ENCODE results near the gene CD80. TPM values are rescaled to one million over a fixed set of nuclear protein-coding genes. Genes with fewer than 3 reads are reported as not detected.

The CD80 gene, protein sequence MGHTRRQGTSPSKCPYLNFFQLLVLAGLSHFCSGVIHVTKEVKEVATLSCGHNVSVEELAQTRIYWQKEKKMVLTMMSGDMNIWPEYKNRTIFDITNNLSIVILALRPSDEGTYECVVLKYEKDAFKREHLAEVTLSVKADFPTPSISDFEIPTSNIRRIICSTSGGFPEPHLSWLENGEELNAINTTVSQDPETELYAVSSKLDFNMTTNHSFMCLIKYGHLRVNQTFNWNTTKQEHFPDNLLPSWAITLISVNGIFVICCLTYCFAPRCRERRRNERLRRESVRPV
- total RNA-seq, result 0.37 TPM in 1 of 2 replicates, not detected in the other

DNA sequence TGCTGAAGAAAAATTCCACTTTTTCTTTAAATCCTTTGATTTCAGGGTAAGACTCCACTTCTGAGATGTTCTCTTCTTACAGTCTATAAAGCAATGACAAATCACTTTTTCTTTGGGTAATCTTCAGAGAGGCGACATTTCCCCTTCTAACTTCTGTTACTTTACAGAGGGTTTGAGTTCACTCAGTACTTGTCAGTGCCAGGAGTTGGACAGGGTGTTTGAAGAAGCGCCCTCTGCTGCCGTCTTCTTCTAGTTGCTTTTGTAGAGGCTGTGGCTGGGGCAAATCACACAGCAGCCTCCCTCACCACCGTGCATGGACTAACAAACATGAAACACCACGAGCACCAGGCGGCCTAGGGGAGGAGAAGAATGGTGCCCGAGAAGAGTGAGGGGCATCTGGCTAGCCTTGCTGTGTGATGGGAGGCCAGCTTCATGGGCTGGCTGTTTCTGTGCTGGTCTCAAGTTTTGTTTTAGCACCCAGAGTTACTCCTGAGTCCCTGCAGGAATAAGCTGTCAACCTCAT, at the start of gene CD80:
Gene CD80, minus strand, starts transcription at position 174 of the 523 bp plus-strand sequence. CDS start 1,886 bp downstream, outside the sequence.

DNA sequence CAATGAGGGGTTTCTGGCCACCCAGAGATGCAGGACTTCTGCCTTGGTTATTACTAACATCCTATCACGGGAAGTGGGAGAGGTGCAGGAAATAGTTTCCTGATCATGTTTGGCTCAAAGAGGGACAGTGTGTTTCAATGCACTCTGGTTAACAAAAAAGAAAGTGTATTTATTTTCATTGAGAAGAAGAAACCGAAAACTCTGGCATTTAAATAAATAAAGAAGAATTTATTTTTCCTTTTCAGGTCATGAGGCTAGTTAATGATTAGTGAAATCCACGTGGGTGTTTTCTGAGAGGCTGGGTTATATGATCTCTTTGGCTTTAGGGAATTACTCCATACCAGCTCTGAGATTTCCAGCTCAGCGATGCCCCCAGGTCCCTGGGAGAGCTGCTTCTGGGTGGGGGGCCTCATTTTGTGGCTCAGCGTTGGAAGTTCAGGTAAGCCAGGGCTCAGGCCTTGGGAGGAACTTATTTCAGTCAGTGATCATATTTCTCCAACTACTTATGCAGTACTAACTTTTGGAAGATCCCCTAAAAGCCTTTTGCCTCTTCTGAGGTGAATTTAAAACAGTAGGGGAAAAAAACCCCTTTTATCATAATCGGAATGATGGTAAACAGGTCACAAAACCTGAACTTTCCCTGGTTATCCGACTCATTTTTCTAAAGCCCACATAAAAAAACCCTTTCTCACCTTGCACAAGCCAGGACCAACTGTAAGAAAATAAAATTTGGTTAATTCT, 38.3 kb upstream of the CD80 start, which contains the start of gene PLA1A:
Gene PLA1A, plus strand, starts transcription at position 338 of the 741 bp plus-strand sequence. Its CDS starts 29 bp downstream, at position 367.

DNA sequence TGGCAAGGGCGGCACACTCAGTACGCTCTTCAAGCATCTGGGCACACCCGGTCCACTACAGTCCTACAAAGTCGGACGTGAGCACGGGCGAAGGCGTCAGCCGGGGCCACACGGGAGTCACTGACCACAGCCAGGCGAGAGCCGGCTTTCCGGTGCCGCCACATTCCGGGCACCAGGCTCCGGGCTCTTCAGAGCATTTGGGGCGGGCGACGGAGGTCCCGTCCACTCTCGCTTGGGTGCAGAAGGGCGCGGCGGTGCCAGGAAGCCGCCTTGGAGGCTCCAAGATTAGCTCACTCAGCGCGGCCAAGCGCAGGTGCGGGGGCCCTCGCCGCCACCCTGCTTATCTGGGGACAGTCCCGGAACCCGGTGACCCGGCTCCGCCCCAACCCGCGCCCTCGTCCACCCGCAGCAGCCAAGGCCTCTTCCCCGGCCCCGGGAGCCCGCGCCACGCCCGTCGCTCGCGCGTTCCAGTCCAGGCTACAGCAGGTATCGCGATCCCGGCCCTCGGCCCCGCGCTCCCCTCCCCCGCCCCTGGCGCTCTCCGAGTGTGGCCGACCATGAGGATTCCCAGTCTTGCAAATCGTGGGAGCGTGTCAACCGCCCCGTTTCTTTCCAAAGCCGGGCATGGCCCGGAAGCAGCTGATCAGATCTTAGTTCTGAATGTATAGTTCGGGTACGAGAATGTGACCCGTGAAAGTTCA, 20.1 kb upstream of the CD80 start, which contains the start of gene ADPRH:
Gene ADPRH, plus strand, starts transcription at position 127 of the 701 bp plus-strand sequence. CDS start 2,678 bp downstream, outside the sequence.

DNA sequence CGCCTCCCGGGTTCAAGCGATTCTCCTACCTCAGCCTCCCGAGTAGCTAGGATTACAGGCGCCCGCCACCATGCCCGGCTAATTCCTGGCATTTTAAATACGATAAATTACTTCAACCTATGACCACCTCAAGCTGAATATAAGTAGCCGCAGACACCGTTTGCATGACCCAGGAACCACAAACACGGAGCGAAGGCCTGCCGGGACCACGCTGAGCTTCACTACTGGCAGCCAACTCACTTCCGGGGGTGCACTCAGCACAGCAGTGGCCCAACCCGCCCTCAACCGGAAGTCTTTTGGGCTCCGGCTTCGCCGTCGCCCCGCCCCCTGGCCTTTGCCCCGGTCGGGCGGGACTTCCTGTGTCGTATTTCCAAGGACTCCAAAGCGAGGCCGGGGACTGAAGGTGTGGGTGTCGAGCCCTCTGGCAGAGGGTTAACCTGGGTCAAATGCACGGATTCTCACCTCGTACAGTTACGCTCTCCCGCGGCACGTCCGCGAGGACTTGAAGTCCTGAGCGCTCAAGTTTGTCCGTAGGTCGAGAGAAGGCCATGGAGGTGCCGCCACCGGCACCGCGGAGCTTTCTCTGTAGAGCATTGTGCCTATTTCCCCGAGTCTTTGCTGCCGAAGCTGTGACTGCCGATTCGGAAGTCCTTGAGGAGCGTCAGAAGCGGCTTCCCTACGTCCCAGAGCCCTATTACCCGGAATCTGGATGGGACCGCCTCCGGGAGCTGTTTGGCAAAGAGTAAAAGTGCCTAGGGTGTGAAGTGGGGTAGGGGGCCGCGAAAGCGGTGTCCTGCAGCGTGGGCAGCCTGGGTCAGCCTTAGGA, 61.0 kb downstream of the CD80 start, which contains the start of gene TIMMDC1:
Gene TIMMDC1, plus strand, starts transcription at position 362 of the 826 bp plus-strand sequence. Its CDS starts 187 bp downstream, at position 549.

Other genes with a start within 250 kb of the CD80 start
- 78.2 and 99.8 TPM in 2 replicates for gene TMEM39A, start 96.0 kb downstream of the CD80 start, total RNA-seq
- gene POGLUT1, start 90.7 kb downstream of the CD80 start, total RNA-seq, result 19.4 and 23.2 TPM in 2 replicates
- 50.4 and 51.6 TPM in 2 replicates for gene TIMMDC1, start 61.1 kb downstream of the CD80 start, total RNA-seq
- 4.5 and 8.1 TPM in 2 replicates for gene ADPRH, start 19.9 kb upstream of the CD80 start, total RNA-seq
- 0.25 and 0.33 TPM in 2 replicates for gene PLA1A, start 38.3 kb upstream of the CD80 start, total RNA-seq
- gene POPDC2, start 101.0 kb upstream of the CD80 start, total RNA-seq, result 0.50 and 6.3 TPM in 2 replicates
- gene COX17, start 117.8 kb upstream of the CD80 start, total RNA-seq, result 14.1 and 18.9 TPM in 2 replicates
- 0.62 and 0.77 TPM in 2 replicates for gene CFAP91, start 143.4 kb upstream of the CD80 start, total RNA-seq
- 0.12 TPM in 1 of 2 replicates, not detected in the other for gene NR1I2, start 222.5 kb upstream of the CD80 start, total RNA-seq